ENCODE measurements around the gene RABL2B. TPM values are rescaled to one million over a fixed set of nuclear protein-coding genes. Genes with fewer than 3 reads are reported as not detected.

RABL2B gene
- total RNA-seq, 1 donor from 2014 or later: 52.9 TPM

Other genes starting within 250 kb of the RABL2B start
- gene KLHDC7B, start 237.7 kb downstream of the RABL2B start, total RNA-seq: 0.05 and 0.07 TPM in 2 replicates
- not detected in 2 replicates for gene SYCE3, start 220.7 kb downstream of the RABL2B start, total RNA-seq
- 81.2 and 84.1 TPM in 2 replicates for gene CPT1B, start 205.2 kb downstream of the RABL2B start, total RNA-seq
- 88.1 and 91.3 TPM in 2 replicates for gene CHKB, start 200.8 kb downstream of the RABL2B start, total RNA-seq
- 30.4 and 31.8 TPM in 2 replicates for gene MAPK8IP2, start 182.8 kb downstream of the RABL2B start, total RNA-seq
- gene ARSA, start 155.5 kb downstream of the RABL2B start, total RNA-seq: 14.6 and 16.1 TPM in 2 replicates
- 15.2 and 15.4 TPM in 2 replicates for gene SHANK3, start 110.8 kb downstream of the RABL2B start, total RNA-seq
- 0.34 TPM in 1 of 2 replicates, not detected in the other for gene ACR, start 45.4 kb downstream of the RABL2B start, total RNA-seq

All from neural crest cell (in vitro differentiated cells).